Right atrium auricular region (tissue), 2 donors: Measurements from ENCODE around the gene PODXL2. TPM values are rescaled to one million over a fixed set of nuclear protein-coding genes. Genes with fewer than 3 reads are reported as not detected.

ENCODE experiments used
- DNase-seq: peaks from one replicate; pipeline ENCODE4 v3.0.0-alpha.2; 2019; ENCODE audit warnings: low spot score
- H3K27ac ChIP-seq, 2 donors: fragments of 200-600 bp; sonication (generic); 1 replicate in 1 of 2; 2 replicates in 1 of 2; pipeline ENCODE4 v1.5.1; 2016 to 2019
- H3K27me3 ChIP-seq, 2 donors: fragments of 200-600 bp; sonication (generic); one replicate each; pipeline versions ENCODE4 v1.5.1 to v1.6.0; 2017 to 2019
- H3K36me3 ChIP-seq: fragments of 200-600 bp; sonication (generic); one replicate; pipeline ENCODE4 v1.5.1; 2016
- H3K4me1 ChIP-seq, 2 donors: fragments of 200-600 bp; sonication (generic); one replicate each; pipeline versions ENCODE4 v1.5.1 to v1.6.0; 2017 to 2019
- H3K4me3 ChIP-seq, 2 donors: fragments of 200-600 bp; sonication (generic); 1 replicate in 1 of 2; 2 replicates in 1 of 2; pipeline ENCODE4 v1.5.1; 2017 to 2019; ENCODE audit warnings: mild to moderate bottlenecking in 1 of 2, moderate library complexity in 1 of 2
- H3K9me3 ChIP-seq, 2 donors: fragments of 200-600 bp; sonication (generic); one replicate each; pipeline ENCODE4 v1.5.1; 2019
- total RNA-seq, 2 donors: library from RNA; depleted of rRNA; stranded (reverse); fragments of >200 nt; gene quantifications; one replicate each; pipeline ENCODE4 v1.1.0, GENCODE V29; 2016
- TF ChIP-seq, protein P1 (sequence below), 2 donors: fragments of 200-600 bp; sonication (generic); IDR thresholded peaks; one replicate each; pipeline ENCODE4 v1.5.1; 2019; ENCODE audit warnings: antibody characterized with exemption in 2 of 2

Gene PODXL2
- total RNA-seq, 2 donors from 2014 or later = 1.9 to 2.9 TPM

DNA sequence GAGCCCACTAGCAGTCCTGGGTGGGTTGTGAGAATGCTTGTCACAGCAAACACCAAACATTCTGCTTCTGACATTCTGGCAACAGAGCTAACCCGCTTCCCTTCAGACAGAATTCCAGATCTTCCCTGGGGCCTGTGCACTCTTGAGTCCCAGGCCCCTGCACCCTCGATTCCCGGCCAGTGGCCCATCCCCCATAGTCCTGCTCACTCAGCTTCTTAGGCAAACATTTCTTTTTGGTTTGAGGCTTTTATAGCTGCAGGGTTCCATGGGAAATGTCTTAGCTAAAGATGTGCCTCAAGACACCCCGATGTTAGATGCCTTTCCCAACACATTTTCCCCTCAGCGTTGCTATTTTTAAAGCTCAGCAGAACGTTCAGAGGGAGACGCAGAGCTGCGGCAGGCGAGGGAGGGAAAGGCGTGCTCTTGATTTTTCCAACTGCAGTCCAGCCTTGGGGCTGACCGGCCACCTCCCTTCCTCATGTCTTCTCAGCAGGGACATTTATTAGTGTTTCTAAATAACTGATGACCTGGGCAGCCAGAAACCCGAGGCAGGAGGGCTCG lies 78.9 kb downstream of the PODXL2 start:
- Histone ChIP-seq H3K4me3 (no peak overlapping the region), H3K27me3 (no peaks in the 10 kb centered on the region), H3K36me3 (peaks cover 4% of the 10 kb centered on the region), H3K4me1 (peaks cover 0 to 63% of the 10 kb centered on the region in 2 donors), H3K27ac (peak overlapping the region; percentile 57 to 78), H3K9me3 (no peaks in the 10 kb centered on the region)
- no peak for DNase-seq
- TF ChIP-seq, protein P1, sequence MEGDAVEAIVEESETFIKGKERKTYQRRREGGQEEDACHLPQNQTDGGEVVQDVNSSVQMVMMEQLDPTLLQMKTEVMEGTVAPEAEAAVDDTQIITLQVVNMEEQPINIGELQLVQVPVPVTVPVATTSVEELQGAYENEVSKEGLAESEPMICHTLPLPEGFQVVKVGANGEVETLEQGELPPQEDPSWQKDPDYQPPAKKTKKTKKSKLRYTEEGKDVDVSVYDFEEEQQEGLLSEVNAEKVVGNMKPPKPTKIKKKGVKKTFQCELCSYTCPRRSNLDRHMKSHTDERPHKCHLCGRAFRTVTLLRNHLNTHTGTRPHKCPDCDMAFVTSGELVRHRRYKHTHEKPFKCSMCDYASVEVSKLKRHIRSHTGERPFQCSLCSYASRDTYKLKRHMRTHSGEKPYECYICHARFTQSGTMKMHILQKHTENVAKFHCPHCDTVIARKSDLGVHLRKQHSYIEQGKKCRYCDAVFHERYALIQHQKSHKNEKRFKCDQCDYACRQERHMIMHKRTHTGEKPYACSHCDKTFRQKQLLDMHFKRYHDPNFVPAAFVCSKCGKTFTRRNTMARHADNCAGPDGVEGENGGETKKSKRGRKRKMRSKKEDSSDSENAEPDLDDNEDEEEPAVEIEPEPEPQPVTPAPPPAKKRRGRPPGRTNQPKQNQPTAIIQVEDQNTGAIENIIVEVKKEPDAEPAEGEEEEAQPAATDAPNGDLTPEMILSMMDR (IDR thresholded peaks at IDR 0.05) = no peak

GRCh38 chr3:127708837-127709236 lies 79.9 kb downstream of the PODXL2 start:
- peaks cover 0 to 72% of the 10 kb centered on the region in 2 donors for H3K4me1 ChIP-seq
- no peaks in the 10 kb centered on the region for H3K27me3 ChIP-seq
- peaks cover 4% of the 10 kb centered on the region for H3K36me3 ChIP-seq
- TF ChIP-seq, protein P1 (IDR thresholded peaks at IDR 0.05) = no peak
- H3K27ac ChIP-seq = peak overlapping the region; percentile 57 to 78
- no peak overlapping the region for H3K4me3 ChIP-seq
- no peak for DNase-seq
- no peaks in the 10 kb centered on the region for H3K9me3 ChIP-seq

DNA sequence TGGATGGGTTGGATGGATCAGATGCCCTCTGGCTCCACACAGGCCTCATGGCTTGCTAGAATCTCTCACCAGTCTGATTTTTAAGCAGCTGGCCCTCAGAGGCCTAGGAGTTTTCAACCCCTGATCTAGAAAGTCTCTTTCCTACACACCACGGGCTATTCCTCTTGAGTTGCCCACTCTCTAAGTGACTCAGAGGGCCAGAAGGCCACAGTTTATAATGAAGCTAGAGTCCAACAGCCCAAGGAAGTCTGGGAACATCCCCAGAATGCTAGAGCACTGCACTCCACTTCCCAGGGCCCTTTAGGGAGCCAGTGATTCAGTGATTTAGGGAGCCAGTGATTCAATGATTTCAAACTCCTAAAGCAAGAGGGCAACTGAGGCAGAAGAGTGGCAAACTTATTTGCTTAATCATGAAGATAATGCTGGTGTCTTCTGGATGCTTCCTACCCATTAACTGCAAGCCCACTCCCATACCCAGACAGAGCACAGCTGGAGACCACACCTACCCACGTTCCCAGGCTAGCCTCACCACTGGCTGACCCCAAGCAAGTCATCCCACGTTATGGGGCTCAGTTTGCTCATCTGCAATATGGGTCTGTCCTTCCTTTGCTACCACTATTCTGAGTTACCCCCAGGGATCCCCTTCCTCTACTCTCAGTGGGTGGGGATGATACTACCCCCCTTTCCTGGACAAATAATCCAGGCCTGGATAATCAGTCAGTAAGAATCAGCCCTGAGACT lies 80.5 kb downstream of the PODXL2 start:
- Histone ChIP-seq H3K27me3 (no peaks in the 10 kb centered on the region), H3K36me3 (peaks cover 4% of the 10 kb centered on the region), H3K27ac (peak overlapping the region; percentile 57 to 78), H3K4me3 (no peak overlapping the region), H3K9me3 (no peaks in the 10 kb centered on the region), H3K4me1 (peaks cover 0 to 78% of the 10 kb centered on the region in 2 donors)
- no peak for DNase-seq
- TF ChIP-seq, protein P1 (IDR thresholded peaks at IDR 0.05) = no peak

GRCh38 chr3:127710155-127710941 lies 81.4 kb downstream of the PODXL2 start:
- Histone ChIP-seq H3K4me1 (peaks cover 0 to 86% of the 10 kb centered on the region in 2 donors), H3K36me3 (no peaks in the 10 kb centered on the region), H3K9me3 (no peaks in the 10 kb centered on the region), H3K4me3 (no peak overlapping the region), H3K27me3 (no peaks in the 10 kb centered on the region), H3K27ac (peak overlapping the region; percentile 57 to 78)
- DNase-seq = no peak
- TF ChIP-seq, protein P1 (IDR thresholded peaks at IDR 0.05) = no peak

GRCh38 chr3:127711021-127711695 lies 82.2 kb downstream of the PODXL2 start:
- no peaks in the 10 kb centered on the region for H3K36me3 ChIP-seq
- peaks cover 0 to 93% of the 10 kb centered on the region in 2 donors for H3K4me1 ChIP-seq

More at GRCh38 chr3:127711021-127711695, 82.2 kb downstream of the PODXL2 start:
- Histone ChIP-seq H3K27ac (peak overlapping the region in 1 of 2 donors; percentile 78), H3K9me3 (no peaks in the 10 kb centered on the region), H3K4me3 (no peak overlapping the region), H3K27me3 (no peaks in the 10 kb centered on the region)
- DNase-seq = no peak
- TF ChIP-seq, protein P1 (IDR thresholded peaks at IDR 0.05) = no peak
